Measurements from ENCODE around the gene REST.

- TF ChIP-seq SRSF1 (IDR thresholded peaks at IDR 0.05; ENCODE audit: low read depth, low read length) = no peak
- no peak for TF ChIP-seq CTCF (IDR thresholded peaks at IDR 0.05 in 2 of 3, conservative IDR thresholded peaks at IDR 0.05 in 1 of 3; ENCODE audit: insufficient read depth in 2 of 3, low read depth in 1 of 3, low read length in 3 of 3)
- no peak for TF ChIP-seq ZNF347 (CRISPR knock-in tag; IDR thresholded peaks at IDR 0.05; ENCODE audit: low read depth)
- TF ChIP-seq GATAD2B (IDR thresholded peaks at IDR 0.05; ENCODE audit: borderline replicate concordance) = no peak
- no peak for TF ChIP-seq ZNF445 (CRISPR knock-in tag; IDR thresholded peaks at IDR 0.05; ENCODE audit: low read depth)
- TF ChIP-seq FOXJ2 (tag; IDR thresholded peaks at IDR 0.05) = no peak
- TF ChIP-seq FOXJ3 (CRISPR knock-in tag; IDR thresholded peaks at IDR 0.05) = no peak
- no peak for TF ChIP-seq SMARCA5 (IDR thresholded peaks at IDR 0.05)
- TF ChIP-seq SPI1 (IDR thresholded peaks at IDR 0.05; ENCODE audit: borderline replicate concordance, low read depth, low read length) = 0 out of 2 replicates have a peak, but pooled peaks have one; percentile 44
- no peak for TF ChIP-seq ESRRA (IDR thresholded peaks at IDR 0.05; ENCODE audit: borderline replicate concordance, low read depth)
- no peak for TF ChIP-seq PBX2 (CRISPR knock-in tag; IDR thresholded peaks at IDR 0.05; ENCODE audit: low read depth)
- no peak for TF ChIP-seq PBX2 (tag; conservative IDR thresholded peaks at IDR 0.05; ENCODE audit: low read depth)
- TF ChIP-seq RAD21 (CRISPR knock-in tag; conservative IDR thresholded peaks at IDR 0.05 in 1 of 2, IDR thresholded peaks at IDR 0.05 in 1 of 2) = no peak
- TF ChIP-seq ZBTB33 (CRISPR knock-in tag; IDR thresholded peaks at IDR 0.05) = no peak
Observed at GRCh38 chr4:56977321-56978012, 69.8 kb downstream of the REST start, which contains the start of gene NOA1.

Data from K562 (cell line).